ENCODE results near the gene TOMM7.

DNA sequence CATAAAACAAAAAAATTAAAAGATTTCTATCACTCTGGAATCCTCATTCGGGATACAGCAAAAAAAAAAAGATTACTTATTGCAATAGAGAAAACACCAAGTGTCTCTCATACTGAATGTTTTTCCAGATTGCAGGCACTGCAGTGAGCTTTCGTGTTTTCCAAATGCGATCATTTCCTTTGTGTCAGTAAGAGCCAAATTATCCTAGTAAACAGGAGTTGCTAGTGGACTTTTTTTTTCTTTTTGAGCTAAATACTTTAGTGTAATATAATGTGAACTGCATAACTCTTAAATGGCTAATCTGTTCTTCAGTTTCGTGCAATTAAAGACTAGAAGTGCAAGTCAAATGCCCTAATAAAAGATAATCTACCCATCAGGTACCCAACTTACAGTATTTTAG, 44.4 kb upstream of the TOMM7 start:
- TF ChIP-seq EZH2 (IDR thresholded peaks at IDR 0.05; ENCODE audit: low read depth) (no peak), CTCF (conservative IDR thresholded peaks at IDR 0.05) (no peak)

All from PC-9 (cell line).